Panc1 (cell line): ENCODE data around the gene KAZALD1.

Experiments used
- POLR2AphosphoS5 ChIP-seq: IDR thresholded peaks from 2 replicates; pipeline ENCODE4 v1.6.1; 2012; ENCODE audit warnings: mild to moderate bottlenecking, low read depth, low read length, moderate library complexity
- REST ChIP-seq, 2 experiments: IDR thresholded peaks; 2 replicates each; pipeline ENCODE4 v1.6.1; 2011 to 2012; ENCODE audit warnings: low read depth in 2 of 2, control low read depth in 1 of 2, low read length in 1 of 2, mild to moderate bottlenecking in 1 of 2, moderate library complexity in 1 of 2; ENCODE audit not compliant: insufficient read depth in 1 of 2
- TF ChIP-seq, protein P1 (sequence below): fragments of 450-650 bp; IDR thresholded peaks from 2 replicates; pipeline ENCODE4 v1.5.1; 2017; ENCODE audit warnings: mild to moderate bottlenecking

DNA sequence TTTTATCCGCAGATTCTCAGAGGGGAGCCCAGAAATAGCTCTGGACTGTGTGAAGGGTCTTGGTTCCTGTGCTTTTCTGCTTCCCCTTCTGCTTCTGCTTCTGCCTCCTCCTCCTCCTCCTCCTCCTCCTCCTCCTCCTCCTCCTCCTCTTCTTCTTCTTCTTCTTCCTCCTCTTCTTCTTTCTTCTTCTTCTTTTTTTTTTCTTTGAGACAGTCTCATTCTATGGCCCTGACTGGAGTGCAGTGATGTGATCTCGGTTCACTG, 42.4 kb upstream of the KAZALD1 start:
- TF ChIP-seq, protein P1, sequence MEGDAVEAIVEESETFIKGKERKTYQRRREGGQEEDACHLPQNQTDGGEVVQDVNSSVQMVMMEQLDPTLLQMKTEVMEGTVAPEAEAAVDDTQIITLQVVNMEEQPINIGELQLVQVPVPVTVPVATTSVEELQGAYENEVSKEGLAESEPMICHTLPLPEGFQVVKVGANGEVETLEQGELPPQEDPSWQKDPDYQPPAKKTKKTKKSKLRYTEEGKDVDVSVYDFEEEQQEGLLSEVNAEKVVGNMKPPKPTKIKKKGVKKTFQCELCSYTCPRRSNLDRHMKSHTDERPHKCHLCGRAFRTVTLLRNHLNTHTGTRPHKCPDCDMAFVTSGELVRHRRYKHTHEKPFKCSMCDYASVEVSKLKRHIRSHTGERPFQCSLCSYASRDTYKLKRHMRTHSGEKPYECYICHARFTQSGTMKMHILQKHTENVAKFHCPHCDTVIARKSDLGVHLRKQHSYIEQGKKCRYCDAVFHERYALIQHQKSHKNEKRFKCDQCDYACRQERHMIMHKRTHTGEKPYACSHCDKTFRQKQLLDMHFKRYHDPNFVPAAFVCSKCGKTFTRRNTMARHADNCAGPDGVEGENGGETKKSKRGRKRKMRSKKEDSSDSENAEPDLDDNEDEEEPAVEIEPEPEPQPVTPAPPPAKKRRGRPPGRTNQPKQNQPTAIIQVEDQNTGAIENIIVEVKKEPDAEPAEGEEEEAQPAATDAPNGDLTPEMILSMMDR = no peak
- TF ChIP-seq REST (IDR thresholded peaks at IDR 0.05; ENCODE audit: insufficient read depth in 1 of 2, low read depth in 2 of 2, low read length in 1 of 2) (no peak), POLR2AphosphoS5 (no peak)
